PFSK-1 (cell line): ENCODE data around the gene IL19.

Source experiments
- FOXP2 ChIP-seq: optimal IDR thresholded peaks from 2 replicates; pipeline ENCODE3; 2011; ENCODE audit warnings: borderline replicate concordance, control low read depth, inconsistent platforms; ENCODE audit not compliant: insufficient read depth; ENCODE audit errors: extremely low read length, extremely low read depth
- POLR2AphosphoS5 ChIP-seq: IDR thresholded peaks from 2 replicates; pipeline ENCODE4 v1.6.1; 2012; ENCODE audit warnings: low read depth, mild to moderate bottlenecking, control low read depth, low read length, moderate library complexity
- SIN3A ChIP-seq: IDR thresholded peaks from 2 replicates; pipeline ENCODE4 v1.6.1; 2012; ENCODE audit warnings: mild to moderate bottlenecking, low read length, moderate library complexity, borderline replicate concordance; ENCODE audit not compliant: insufficient read depth
- TAF1 ChIP-seq: IDR thresholded peaks from 2 replicates; pipeline ENCODE4 v1.6.1; 2012; ENCODE audit warnings: low read length, control low read depth, borderline replicate concordance; ENCODE audit not compliant: insufficient read depth
- TF ChIP-seq, protein P1 (sequence below), 2 experiments: IDR thresholded peaks; 2 replicates each; pipeline versions ENCODE4 v1.6.1 to v1.8.0; 2011 to 2012; ENCODE audit warnings: low read depth in 2 of 2, low read length in 2 of 2, control low read depth in 1 of 2, inconsistent platforms in 1 of 2, mild to moderate bottlenecking in 1 of 2, moderate library complexity in 1 of 2; ENCODE audit not compliant: insufficient read depth in 1 of 2

IL19 gene

GRCh38 chr1:206761159-206761768 is 9.3 kb upstream of the IL19 start:
- no peak for TF ChIP-seq TAF1

- TF ChIP-seq TAF1 (no peak), FOXP2 (no peak), SIN3A (no peak), POLR2AphosphoS5 (no peak)
- TF ChIP-seq, protein P1, sequence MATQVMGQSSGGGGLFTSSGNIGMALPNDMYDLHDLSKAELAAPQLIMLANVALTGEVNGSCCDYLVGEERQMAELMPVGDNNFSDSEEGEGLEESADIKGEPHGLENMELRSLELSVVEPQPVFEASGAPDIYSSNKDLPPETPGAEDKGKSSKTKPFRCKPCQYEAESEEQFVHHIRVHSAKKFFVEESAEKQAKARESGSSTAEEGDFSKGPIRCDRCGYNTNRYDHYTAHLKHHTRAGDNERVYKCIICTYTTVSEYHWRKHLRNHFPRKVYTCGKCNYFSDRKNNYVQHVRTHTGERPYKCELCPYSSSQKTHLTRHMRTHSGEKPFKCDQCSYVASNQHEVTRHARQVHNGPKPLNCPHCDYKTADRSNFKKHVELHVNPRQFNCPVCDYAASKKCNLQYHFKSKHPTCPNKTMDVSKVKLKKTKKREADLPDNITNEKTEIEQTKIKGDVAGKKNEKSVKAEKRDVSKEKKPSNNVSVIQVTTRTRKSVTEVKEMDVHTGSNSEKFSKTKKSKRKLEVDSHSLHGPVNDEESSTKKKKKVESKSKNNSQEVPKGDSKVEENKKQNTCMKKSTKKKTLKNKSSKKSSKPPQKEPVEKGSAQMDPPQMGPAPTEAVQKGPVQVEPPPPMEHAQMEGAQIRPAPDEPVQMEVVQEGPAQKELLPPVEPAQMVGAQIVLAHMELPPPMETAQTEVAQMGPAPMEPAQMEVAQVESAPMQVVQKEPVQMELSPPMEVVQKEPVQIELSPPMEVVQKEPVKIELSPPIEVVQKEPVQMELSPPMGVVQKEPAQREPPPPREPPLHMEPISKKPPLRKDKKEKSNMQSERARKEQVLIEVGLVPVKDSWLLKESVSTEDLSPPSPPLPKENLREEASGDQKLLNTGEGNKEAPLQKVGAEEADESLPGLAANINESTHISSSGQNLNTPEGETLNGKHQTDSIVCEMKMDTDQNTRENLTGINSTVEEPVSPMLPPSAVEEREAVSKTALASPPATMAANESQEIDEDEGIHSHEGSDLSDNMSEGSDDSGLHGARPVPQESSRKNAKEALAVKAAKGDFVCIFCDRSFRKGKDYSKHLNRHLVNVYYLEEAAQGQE (IDR thresholded peaks at IDR 0.05; ENCODE audit: insufficient read depth in 1 of 2, low read depth in 2 of 2, low read length in 2 of 2) = no peak
These were observed 4.2 kb upstream of the IL19 start for GRCh38 chr1:206766251-206766856.

GRCh38 chr1:206768472-206769303 is 1.9 kb upstream of the IL19 start:
- TF ChIP-seq POLR2AphosphoS5 (no peak), TAF1 (no peak), FOXP2 (no peak), SIN3A (no peak)
- TF ChIP-seq, protein P1 (IDR thresholded peaks at IDR 0.05; ENCODE audit: insufficient read depth in 1 of 2, low read depth in 2 of 2, low read length in 2 of 2) = no peak

DNA sequence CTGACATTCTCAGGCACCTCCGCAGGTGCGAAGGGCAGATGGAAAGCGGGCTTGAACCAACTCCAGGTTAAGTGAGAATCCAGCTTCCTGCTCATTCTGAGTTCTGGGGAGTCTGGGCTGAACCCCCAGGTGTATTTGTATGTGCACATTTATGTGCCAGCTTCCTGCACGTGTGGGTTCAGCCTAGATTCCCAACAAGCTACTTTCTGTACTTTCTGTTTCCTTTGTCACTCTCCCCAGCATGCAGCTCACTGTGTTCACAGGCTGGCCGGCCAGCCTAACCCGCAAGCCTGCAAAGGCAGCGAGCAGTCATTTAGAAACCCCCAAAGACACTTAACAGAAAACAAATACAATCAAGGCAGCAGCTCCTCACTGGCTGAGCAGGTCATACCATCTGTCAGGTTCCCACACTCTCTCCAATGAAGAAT is 1.3 kb upstream of the IL19 start:
- TF ChIP-seq POLR2AphosphoS5 (no peak), FOXP2 (no peak), SIN3A (no peak), TAF1 (no peak)
- TF ChIP-seq, protein P1 (IDR thresholded peaks at IDR 0.05; ENCODE audit: insufficient read depth in 1 of 2, low read depth in 2 of 2, low read length in 2 of 2) = no peak

- TF ChIP-seq TAF1 = no peak
These were observed 742 bp downstream of the IL19 start for GRCh38 chr1:206771338-206771692.

- TF ChIP-seq, protein P1 (IDR thresholded peaks at IDR 0.05; ENCODE audit: insufficient read depth in 1 of 2, low read depth in 2 of 2, low read length in 2 of 2) = no peak
- TF ChIP-seq POLR2AphosphoS5 (no peak), TAF1 (no peak), FOXP2 (no peak), SIN3A (no peak)
These were observed 1.8 kb downstream of the IL19 start, which contains the start of gene IL10 for GRCh38 chr1:206772243-206772937. IL10 (minus strand) TSS chr1:206772494; CDS start chr1:206772435, 59 bp downstream.
